GM23338 (cell line): Measurements from ENCODE around the gene MAGI1. TPM values are rescaled to one million over a fixed set of nuclear protein-coding genes. Genes with fewer than 3 reads are reported as not detected.

ENCODE experiments used
- ATAC-seq: fragments of 200-7000 bp; cut with Tn5 transposase; 3 replicates; pipeline ENCODE4 v1.9.1; 2020
- DNase-seq: peaks from one replicate; pipeline ENCODE4 v3.0.0-alpha.2; 2015; ENCODE audit warnings: low spot score
- H2AFZ ChIP-seq: fragments of 200-600 bp; sonication (generic); 2 replicates; pipeline ENCODE4 v1.8.0; 2016; ENCODE audit warnings: antibody characterized with exemption, mild to moderate bottlenecking, moderate library complexity
- H3F3A ChIP-seq: fragments of 200-600 bp; sonication (generic); replicated peaks from 2 replicates; pipeline ENCODE4 v1.8.0; 2017; ENCODE audit warnings: antibody characterized with exemption, mixed run types, low read depth
- H3K27ac ChIP-seq: fragments of 200-600 bp; sonication (generic); 2 replicates; pipeline ENCODE4 v1.6.1; 2016; ENCODE audit warnings: low read depth
- H3K27me3 ChIP-seq: fragments of 200-600 bp; sonication (generic); 2 replicates; pipeline ENCODE4 v1.8.0; 2016; ENCODE audit warnings: mild to moderate bottlenecking, mixed run types, moderate library complexity; ENCODE audit not compliant: insufficient read depth
- H3K36me3 ChIP-seq: fragments of 200-600 bp; sonication (generic); 2 replicates; pipeline ENCODE4 v1.8.0; 2016; ENCODE audit warnings: mild to moderate bottlenecking; ENCODE audit not compliant: insufficient read depth
- H3K4me1 ChIP-seq: fragments of 200-600 bp; sonication (generic); 2 replicates; pipeline ENCODE4 v1.8.0; 2016; ENCODE audit warnings: mild to moderate bottlenecking, moderate library complexity; ENCODE audit not compliant: insufficient read depth
- H3K4me2 ChIP-seq: fragments of 200-600 bp; sonication (generic); 2 replicates; pipeline ENCODE4 v1.7.1; 2017; ENCODE audit warnings: mixed run types
- H3K4me3 ChIP-seq: fragments of 200-600 bp; sonication (generic); 2 replicates; pipeline ENCODE4 v1.6.1; 2016; ENCODE audit warnings: mixed run types
- H3K79me2 ChIP-seq: fragments of 200-600 bp; sonication (generic); replicated peaks from 2 replicates; pipeline ENCODE4 v1.8.0; 2017; ENCODE audit warnings: mild to moderate bottlenecking; ENCODE audit not compliant: insufficient read depth
- H3K9me2 ChIP-seq: fragments of 200-600 bp; sonication (generic); 2 replicates; pipeline ENCODE4 v1.8.0; 2017; ENCODE audit not compliant: insufficient read depth
- H4K20me1 ChIP-seq: fragments of 200-600 bp; sonication (generic); replicated peaks from 2 replicates; pipeline ENCODE4 v1.8.0; 2017; ENCODE audit warnings: mild to moderate bottlenecking; ENCODE audit not compliant: insufficient read depth
- H3K27ac Mint-ChIP-seq: 2 replicates; pipeline ENCODE4 v1.8.0; 2020; ENCODE audit warnings: inconsistent platforms, mild to moderate bottlenecking, moderate library complexity, mixed read lengths
- H3K27me3 Mint-ChIP-seq: 3 replicates; pipeline ENCODE4 v1.8.0; 2022; ENCODE audit warnings: low read depth, mild to moderate bottlenecking, moderate library complexity, mixed read lengths, inconsistent platforms; ENCODE audit not compliant: insufficient read depth, poor library complexity
- H3K36me3 Mint-ChIP-seq: 3 replicates; pipeline ENCODE4 v1.8.0; 2021; ENCODE audit warnings: low read depth, mild to moderate bottlenecking, inconsistent platforms, moderate library complexity, mixed read lengths
- H3K4me1 Mint-ChIP-seq: 3 replicates; pipeline ENCODE4 v1.8.0; 2020; ENCODE audit warnings: mild to moderate bottlenecking, inconsistent platforms, mixed read lengths
- H3K4me3 Mint-ChIP-seq: 3 replicates; pipeline ENCODE4 v1.8.0; 2021; ENCODE audit warnings: moderate library complexity, mild to moderate bottlenecking, inconsistent platforms, mixed read lengths
- H3K9me3 Mint-ChIP-seq: 3 replicates; pipeline ENCODE4 v1.8.0; 2020; ENCODE audit warnings: moderate library complexity, mild to moderate bottlenecking, inconsistent platforms, mixed read lengths
- CREB1 ChIP-seq: fragments of 250-450 bp; sonication (Bioruptor Pico); IDR thresholded peaks from 2 replicates; pipeline ENCODE4 v1.5.0; 2020; ENCODE audit warnings: low read depth, mild to moderate bottlenecking, moderate library complexity
- EZH2 ChIP-seq: fragments of 200-600 bp; sonication (generic); IDR thresholded peaks from one replicate; pipeline ENCODE4 v1.8.0; 2017; ENCODE audit warnings: antibody characterized with exemption, mild to moderate bottlenecking, low read depth; ENCODE audit not compliant: unreplicated experiment
- EZH2phosphoT487 ChIP-seq: fragments of 200-600 bp; sonication (generic); IDR thresholded peaks from one replicate; pipeline ENCODE4 v1.8.1; 2018; ENCODE audit warnings: antibody characterized with exemption; ENCODE audit not compliant: unreplicated experiment
- JUNB ChIP-seq: IDR thresholded peaks from one replicate; pipeline ENCODE4 v1.6.1; 2016; ENCODE audit warnings: antibody characterized with exemption; ENCODE audit not compliant: unreplicated experiment
- NANOG ChIP-seq: IDR thresholded peaks from 2 replicates; pipeline ENCODE4 v1.6.1; 2016; ENCODE audit warnings: antibody characterized with exemption, borderline replicate concordance
- POLR2AphosphoS5 ChIP-seq: IDR thresholded peaks from 2 replicates; pipeline ENCODE4 v1.6.1; 2016; ENCODE audit warnings: antibody characterized with exemption, low read depth
- STAT1 ChIP-seq: IDR thresholded peaks from one replicate; pipeline ENCODE4 v1.6.1; 2016; ENCODE audit warnings: antibody characterized with exemption; ENCODE audit not compliant: unreplicated experiment
- ZNF114 ChIP-seq: fragments of 250-450 bp; sonication (Bioruptor Pico); IDR thresholded peaks from 2 replicates; pipeline ENCODE4 v1.5.0; 2020; ENCODE audit warnings: mild to moderate bottlenecking, moderate library complexity
- ZNF331 ChIP-seq: fragments of 250-450 bp; sonication (Bioruptor Pico); IDR thresholded peaks from 2 replicates; pipeline ENCODE4 v1.5.0; 2020; ENCODE audit warnings: low read depth, mild to moderate bottlenecking, moderate library complexity
- ZNF462 ChIP-seq: fragments of 250-450 bp; sonication (Bioruptor Pico); IDR thresholded peaks from 2 replicates; pipeline ENCODE4 v1.5.0; 2020; ENCODE audit warnings: mild to moderate bottlenecking, moderate library complexity
- polyA plus RNA-seq: library from polyadenylated mRNA; unstranded; fragments of >200 nt; fragmentation: Nextera tagmentation; extraction: Ambion mirVana; gene quantifications from 2 replicates; pipeline ENCODE4 v1.2.1, GENCODE V29; 2016
- total RNA-seq: library from RNA; depleted of rRNA; stranded (reverse); fragments of >200 nt; shearing (Covaris generic); gene quantifications from 2 replicates; pipeline ENCODE4 v1.2.3, GENCODE V29; 2014
- TF ChIP-seq, protein P1 (sequence below), 2 experiments: fragments of 200-600 bp in 1 of 2; sonication (generic) in 1 of 2; conservative IDR thresholded peaks; 2 replicates each; pipeline versions ENCODE4 v1.5.1 to v1.6.1; 2016 to 2017; ENCODE audit warnings: antibody characterized with exemption in 2 of 2, low read depth in 2 of 2, mild to moderate bottlenecking in 2 of 2, moderate library complexity in 1 of 2
- TF ChIP-seq, protein P2 (sequence below): IDR thresholded peaks from one replicate; pipeline ENCODE4 v1.6.1; 2018; ENCODE audit warnings: antibody characterized with exemption; ENCODE audit not compliant: unreplicated experiment
- TF ChIP-seq, protein P3 (sequence below): IDR thresholded peaks from 2 replicates; pipeline ENCODE4 v1.6.1; 2016; ENCODE audit warnings: antibody characterized with exemption

The MAGI1 gene
- total and polyA plus RNA-seq, 2 experiments from 2014 or later, result 27.4 to 71.2 TPM

- Histone ChIP-seq H3K79me2 (peaks cover 5% of the 10 kb centered on the region; the same call in 1 of the 2 replicates), H3K4me1 (no peaks in the 10 kb centered on the region), H4K20me1 (peaks cover 5% of the 10 kb centered on the region; the same call in 1 of the 2 replicates), H2AFZ (no peak overlapping the region), H3K4me2 (no peak overlapping the region), H3F3A (no peaks in the 10 kb centered on the region), H3K27me3 (no peaks in the 10 kb centered on the region), H3K9me2 (no peaks in the 10 kb centered on the region), H3K27ac (no peak overlapping the region), H3K4me3 (no peak overlapping the region), H3K36me3 (no peaks in the 10 kb centered on the region; the same call in 1 of the 2 replicates)
- Mint-ChIP-seq H3K4me3 (no peak overlapping the region), H3K36me3 (peaks cover under 1% of the 10 kb centered on the region), H3K27ac (no peak overlapping the region), H3K27me3 (peaks cover 4% of the 10 kb centered on the region), H3K4me1 (peaks cover 4% of the 10 kb centered on the region), H3K9me3 (no peaks in the 10 kb centered on the region)
- no peak for DNase-seq
- no peak for ATAC-seq
- TF ChIP-seq, protein P1, sequence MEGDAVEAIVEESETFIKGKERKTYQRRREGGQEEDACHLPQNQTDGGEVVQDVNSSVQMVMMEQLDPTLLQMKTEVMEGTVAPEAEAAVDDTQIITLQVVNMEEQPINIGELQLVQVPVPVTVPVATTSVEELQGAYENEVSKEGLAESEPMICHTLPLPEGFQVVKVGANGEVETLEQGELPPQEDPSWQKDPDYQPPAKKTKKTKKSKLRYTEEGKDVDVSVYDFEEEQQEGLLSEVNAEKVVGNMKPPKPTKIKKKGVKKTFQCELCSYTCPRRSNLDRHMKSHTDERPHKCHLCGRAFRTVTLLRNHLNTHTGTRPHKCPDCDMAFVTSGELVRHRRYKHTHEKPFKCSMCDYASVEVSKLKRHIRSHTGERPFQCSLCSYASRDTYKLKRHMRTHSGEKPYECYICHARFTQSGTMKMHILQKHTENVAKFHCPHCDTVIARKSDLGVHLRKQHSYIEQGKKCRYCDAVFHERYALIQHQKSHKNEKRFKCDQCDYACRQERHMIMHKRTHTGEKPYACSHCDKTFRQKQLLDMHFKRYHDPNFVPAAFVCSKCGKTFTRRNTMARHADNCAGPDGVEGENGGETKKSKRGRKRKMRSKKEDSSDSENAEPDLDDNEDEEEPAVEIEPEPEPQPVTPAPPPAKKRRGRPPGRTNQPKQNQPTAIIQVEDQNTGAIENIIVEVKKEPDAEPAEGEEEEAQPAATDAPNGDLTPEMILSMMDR (conservative IDR thresholded peaks at IDR 0.05; ENCODE audit: low read depth in 2 of 2), result no peak
- TF ChIP-seq CREB1 (CRISPR knock-in tag), result no peak
- TF ChIP-seq, protein P2, sequence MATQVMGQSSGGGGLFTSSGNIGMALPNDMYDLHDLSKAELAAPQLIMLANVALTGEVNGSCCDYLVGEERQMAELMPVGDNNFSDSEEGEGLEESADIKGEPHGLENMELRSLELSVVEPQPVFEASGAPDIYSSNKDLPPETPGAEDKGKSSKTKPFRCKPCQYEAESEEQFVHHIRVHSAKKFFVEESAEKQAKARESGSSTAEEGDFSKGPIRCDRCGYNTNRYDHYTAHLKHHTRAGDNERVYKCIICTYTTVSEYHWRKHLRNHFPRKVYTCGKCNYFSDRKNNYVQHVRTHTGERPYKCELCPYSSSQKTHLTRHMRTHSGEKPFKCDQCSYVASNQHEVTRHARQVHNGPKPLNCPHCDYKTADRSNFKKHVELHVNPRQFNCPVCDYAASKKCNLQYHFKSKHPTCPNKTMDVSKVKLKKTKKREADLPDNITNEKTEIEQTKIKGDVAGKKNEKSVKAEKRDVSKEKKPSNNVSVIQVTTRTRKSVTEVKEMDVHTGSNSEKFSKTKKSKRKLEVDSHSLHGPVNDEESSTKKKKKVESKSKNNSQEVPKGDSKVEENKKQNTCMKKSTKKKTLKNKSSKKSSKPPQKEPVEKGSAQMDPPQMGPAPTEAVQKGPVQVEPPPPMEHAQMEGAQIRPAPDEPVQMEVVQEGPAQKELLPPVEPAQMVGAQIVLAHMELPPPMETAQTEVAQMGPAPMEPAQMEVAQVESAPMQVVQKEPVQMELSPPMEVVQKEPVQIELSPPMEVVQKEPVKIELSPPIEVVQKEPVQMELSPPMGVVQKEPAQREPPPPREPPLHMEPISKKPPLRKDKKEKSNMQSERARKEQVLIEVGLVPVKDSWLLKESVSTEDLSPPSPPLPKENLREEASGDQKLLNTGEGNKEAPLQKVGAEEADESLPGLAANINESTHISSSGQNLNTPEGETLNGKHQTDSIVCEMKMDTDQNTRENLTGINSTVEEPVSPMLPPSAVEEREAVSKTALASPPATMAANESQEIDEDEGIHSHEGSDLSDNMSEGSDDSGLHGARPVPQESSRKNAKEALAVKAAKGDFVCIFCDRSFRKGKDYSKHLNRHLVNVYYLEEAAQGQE, result no peak
- no peak for TF ChIP-seq POLR2AphosphoS5
- no peak for TF ChIP-seq NANOG
- TF ChIP-seq ZNF114, result no peak
- no peak for TF ChIP-seq EZH2phosphoT487
- TF ChIP-seq STAT1, result no peak
- no peak for TF ChIP-seq ZNF331 (CRISPR knock-in tag)
- no peak for TF ChIP-seq ZNF462 (CRISPR knock-in tag)
- TF ChIP-seq, protein P3, sequence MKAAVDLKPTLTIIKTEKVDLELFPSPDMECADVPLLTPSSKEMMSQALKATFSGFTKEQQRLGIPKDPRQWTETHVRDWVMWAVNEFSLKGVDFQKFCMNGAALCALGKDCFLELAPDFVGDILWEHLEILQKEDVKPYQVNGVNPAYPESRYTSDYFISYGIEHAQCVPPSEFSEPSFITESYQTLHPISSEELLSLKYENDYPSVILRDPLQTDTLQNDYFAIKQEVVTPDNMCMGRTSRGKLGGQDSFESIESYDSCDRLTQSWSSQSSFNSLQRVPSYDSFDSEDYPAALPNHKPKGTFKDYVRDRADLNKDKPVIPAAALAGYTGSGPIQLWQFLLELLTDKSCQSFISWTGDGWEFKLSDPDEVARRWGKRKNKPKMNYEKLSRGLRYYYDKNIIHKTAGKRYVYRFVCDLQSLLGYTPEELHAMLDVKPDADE, result no peak
- no peak for TF ChIP-seq JUNB
- TF ChIP-seq EZH2, result no peak
Measured at GRCh38 chr3:65422154-65422553, 616.6 kb downstream of the MAGI1 start.
